ENCODE results near the gene TSHZ3.

The TSHZ3 gene

DNA sequence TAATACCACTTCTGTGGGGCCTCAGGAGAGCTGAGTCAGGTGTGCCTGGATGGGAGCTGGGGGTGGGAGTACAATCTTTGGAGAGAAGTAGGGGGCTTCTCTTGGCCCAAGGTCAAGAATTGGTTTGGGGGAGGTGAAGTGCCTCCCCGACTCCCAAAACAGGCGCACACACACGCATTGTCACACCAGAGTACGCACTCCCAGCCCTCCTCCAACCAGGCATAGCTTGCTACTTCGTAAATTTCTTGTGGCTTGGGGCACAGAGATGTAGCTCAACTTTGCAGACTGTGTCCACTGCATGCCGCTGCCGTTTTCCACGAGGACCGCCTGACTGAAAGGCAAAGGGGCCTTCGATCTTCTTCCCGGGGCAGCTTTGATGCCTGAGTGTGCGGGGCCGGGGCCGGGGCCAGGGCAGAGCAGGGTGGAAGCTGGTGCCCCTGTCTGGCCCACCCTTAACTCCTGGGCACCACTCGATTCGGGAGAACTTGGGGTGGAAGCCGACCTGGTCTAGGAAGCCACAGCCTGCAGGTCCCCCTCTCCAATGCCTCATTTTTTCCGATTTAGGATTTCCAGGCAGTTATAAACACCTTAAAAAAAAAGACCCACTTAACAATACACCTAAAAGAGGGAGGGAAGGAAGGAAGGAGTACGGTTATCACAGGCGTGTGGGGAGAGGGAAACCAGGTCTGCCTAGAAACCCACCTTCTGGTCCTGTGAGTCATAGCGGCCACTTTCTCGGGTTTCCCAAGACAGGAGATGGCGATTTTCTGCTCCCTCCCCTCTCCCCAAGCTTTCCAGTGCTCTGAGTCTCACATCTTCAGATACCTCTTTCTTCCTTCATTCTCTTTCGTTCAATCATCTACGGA is 5.8 kb upstream of the TSHZ3 start:
- DNase-seq: no peak

DNA sequence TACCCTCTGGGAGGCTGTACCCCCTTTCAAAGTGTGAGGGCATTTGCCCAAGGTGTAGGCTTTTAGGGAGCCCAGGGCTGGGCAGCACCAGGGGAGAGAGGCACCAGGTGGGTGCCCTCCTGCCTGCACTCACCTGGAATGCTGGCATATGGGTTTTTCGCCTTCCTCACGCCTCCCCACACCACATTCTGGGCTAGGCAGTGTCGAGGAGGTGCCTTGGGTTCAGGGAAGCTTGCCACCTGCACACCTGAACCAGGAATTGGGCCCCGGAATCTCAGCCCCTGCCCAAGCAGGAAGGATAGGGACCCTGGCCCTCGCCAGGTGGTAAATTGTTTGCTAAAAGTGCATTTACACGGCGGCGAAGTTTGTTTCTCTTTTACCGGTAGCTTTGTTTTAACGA is 5.1 kb upstream of the TSHZ3 start:
- DNase-seq: no peak

DNA sequence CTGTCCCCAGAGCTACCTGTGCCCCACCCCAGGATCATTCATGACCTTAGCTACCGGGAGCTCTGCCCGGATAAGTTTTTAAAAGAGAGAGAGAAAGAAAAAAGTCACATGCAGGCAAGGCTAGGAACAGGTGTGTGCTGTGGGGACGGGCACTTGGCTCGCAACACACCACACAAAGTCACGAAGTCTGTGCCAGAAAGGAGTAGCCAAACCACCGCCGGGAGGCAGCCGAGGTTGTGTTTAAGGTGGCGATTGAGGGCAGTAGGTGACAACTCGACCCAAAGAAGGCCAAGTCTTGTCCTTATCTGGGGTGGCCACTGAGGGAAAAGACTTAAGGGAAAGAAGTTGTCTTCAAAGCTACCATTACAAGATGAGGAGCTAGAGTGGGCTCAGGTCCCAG is 4.6 kb upstream of the TSHZ3 start:
- DNase-seq: no peak

DNA sequence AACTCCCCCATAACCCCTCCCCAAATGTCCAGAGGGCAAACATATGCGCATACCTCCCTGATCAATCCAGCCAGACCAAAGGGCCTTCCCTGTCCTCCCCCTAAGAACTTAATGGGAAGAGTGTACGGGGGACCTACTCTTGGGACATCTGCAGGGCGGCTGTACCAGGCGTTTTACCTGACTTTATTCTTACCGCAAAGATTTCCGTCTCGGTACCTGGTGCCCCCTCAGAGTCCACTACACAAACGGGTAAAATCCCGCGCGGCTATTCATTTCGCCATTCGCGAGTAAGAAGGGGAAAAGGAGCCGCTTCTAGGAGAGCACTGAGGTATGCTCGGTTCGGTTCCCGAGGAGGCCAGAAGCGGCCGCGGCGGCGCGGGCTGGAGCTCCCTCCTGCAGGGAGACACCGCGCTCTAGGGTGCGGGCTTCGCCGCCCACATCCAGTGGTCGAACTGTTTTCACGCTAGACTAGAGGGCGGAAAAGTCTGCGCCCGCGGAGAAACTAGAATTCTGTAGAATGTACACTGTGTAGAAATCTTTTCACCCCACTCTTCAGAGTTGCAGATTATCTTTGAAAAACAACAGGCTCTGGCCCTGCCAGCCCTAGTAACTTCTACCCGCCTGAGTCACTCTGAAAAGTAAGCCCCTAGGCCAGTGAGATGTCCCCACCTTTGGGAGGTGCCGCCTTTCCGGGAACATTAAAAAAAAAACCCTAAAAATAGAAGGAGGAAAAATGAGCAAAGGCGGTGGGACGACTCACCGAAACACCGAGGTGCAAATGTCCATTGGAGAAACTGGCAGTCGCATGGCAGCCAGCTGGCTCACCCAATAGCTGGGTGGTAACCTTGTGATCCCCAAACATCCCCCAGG is 3.8 kb upstream of the TSHZ3 start:
- no peak for DNase-seq

DNA sequence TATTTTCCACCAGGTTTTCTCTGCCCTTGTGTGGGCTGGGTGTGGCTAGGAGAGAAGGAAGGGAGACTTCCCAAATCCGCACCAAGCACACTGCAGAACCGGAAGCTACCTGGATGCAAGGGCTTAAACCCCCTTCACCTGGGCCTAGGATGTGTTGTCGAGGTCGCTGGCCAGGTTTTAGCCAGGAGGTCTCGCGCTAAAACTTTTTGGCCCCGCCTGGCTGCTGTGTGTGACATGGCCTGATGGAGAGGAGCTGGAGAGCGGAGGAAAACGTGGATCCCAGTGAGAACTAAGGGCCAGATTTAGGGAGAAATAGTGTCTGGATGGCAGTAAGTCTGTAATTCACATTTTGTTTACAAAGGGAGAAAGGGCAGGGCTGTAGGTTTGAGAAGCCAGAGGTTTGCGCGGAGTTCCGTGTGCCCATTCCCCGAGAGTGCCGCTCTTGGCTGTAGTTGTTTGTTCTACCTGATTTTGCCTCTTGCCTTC is 3.1 kb upstream of the TSHZ3 start:
- DNase-seq: no peak

DNA sequence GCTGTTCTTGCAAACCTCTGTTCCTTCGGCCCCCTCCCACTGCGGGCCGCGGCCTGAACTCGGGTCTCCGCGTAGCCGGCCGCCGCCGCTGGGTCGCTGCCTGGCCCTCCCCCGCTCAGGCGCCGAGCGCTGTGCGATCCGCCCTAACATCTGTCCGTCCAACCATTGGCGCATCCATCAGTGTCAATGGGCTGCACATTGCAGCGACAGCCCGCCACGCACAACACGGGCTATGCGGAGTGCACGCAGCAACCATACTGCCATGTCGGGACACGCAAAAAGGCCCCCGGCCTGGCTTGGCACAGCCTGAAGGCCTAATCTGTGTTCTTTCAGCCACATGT is 2.6 kb upstream of the TSHZ3 start:
- no peak for DNase-seq

DNA sequence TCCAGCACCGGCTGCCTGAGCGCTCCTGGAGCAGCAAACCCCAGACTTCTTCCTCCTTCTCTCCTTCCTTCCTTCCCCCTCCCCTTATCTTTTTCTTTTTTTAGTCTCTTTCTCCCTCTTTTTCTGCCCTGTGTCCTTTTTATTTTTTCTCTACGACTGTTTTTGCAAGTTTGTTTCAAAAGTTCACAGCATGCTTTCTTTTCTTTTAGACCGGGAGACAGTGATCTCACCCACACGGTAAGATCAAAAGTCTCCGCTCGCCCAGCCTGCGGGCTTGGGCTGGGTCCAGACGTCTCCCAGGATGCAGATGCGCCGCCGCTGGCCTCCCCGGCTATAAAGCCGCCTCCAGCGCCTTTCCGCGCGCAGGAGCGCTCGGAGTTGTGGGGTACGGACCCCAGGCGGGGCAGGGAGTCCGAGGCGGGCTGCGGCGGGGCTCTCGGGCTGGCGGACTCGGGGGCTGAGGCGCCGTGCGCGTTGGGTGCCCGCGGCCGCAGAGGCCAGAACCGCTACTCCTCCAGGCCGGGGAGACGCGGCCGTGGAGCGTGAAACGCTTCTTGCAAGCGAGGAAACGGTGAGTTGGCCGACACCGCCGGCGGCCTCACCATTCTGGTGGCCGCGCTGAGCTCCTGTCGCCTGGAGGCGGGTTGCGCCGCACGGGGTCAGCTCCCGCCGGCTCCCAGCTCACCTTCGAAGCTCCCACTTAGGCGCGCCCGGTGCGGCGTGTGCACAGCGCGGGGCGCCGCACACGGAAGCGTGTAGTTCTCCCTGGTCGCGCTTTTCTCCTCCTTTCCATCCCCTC is 2.0 kb upstream of the TSHZ3 start:
- no peak for DNase-seq

DNA sequence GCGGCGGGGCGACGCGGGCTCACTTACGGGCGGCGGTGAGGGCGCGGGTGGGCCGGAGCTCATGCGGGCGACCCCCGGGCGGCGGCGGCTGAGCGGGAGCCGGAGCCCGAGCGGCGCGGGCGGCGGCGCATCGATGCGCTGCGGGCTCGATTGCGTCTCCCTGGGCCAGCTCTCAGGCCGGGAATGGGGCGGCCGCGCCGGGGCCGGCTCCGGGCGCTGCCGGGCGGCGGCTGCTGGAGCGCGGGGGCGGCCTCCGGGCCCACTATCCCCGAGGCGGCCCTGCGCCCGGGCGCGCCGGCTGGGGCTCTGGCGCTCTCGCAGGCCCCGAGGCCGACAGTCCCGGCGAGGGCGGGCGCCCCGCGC is 1.4 kb upstream of the TSHZ3 start:
- DNase-seq: peak in 1 of 2 experiments; percentile 45

DNA sequence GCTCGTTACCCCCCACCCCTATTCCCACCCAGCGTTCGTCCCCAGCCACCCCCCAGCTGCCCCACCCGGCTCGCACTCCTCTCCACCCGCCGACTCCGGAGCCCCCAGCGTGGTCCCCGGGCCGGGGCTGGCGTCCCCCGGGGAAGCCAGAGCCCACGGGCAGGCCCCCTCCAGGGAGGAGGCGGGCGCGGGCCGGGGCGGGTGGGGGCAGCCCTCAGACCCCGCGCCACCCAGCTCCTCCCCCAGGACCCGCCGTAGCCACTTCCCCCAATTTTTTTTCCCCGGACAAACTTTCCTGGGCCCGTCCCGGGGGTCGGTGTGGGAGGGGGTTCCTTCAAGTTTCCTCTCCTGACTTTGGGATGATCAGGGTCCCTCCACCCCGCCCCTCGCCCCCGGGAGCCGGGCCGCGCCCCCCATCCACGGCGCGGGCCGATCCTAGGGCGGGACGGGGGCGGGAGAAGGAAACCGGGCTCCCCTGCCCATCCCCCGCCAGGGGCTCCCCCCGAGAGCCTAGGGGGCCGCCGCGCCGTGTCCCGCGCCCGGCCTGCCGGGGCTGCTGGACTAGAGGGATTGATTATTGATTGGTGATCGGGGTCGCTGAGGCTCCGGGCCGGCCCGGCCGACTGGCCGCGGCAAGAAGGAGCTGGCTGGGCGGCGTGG is 927 bp upstream of the TSHZ3 start:
- DNase-seq: no peak

DNA sequence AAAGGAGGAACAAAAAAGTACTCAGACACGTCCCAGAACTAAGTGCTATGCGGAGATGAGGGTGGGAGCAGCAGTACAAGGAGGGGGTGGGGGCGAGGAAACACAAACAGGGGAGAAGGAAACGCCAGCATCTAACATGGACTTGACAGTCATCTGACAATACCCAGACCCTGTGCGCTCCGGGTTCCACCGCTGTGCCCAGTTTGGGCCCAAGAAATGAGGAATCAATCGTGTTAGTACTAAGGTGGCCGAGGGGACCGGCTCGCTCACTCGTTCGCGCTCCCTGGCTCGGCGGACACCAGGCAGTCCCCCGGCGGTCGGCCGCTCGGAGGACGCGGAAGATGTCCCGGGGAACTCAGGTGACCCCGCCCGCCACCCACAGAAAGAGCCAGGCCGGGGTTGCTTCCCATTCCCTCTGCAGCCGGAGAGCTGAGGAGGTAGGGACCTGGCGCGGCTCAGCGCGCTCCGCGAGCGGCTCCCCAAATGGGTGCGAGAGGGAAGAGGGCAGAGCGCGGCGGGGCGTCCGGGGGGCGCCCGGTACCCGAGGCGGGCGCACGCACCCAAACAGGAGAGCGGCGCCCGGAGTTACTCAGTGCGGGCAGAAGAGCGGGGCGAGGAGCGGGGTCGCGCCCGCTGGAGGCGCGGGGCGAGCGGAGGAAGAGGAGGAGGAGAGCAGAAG is 616 bp downstream of the TSHZ3 start:
- no peak for DNase-seq

DNA sequence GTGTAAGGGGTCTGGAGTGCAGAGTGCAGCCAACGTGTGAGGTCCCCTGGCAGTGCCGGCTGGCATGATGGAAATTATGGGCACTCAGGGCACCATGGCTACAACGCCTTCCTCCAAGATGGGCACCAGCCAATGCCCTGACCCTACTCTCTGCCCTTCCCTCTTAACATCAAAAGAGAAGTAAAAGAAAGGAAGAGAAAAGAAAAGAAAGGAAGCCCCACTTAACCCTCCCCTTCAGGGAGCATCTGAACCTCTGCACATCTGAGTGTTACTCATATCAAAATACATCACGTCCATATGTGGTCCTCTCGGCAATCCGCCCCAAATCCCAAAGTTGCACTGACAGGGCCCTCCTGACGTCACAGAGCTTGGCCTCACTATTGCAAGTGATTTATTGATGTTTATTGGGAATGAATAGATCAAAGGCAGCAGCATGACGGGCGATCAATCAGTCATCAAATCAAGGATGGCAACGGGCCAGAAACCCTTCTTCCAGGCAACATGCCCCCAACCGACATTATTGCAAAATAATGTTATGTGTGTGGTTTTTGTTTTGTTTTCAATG is 1.3 kb downstream of the TSHZ3 start:
- no peak for DNase-seq

DNA sequence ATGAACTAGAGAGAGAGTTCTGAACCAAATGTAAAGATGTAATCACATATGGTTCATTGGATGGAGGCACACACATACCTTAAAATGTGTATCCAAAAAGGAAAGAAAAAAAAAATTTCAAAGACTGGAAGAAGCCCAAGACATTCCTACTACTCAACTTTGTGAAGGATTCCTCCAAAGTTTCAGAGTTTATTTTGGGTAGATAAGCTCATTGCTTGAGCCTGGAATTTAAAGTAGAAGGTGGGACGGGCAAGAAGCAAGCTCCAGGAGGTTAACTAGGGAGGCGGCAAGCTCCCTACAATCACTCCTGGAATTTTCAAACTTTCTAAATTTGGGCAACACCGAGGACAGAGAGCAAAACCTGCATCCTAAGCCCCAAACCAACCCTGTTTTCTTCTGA is 1.9 kb downstream of the TSHZ3 start:
- no peak for DNase-seq

DNA sequence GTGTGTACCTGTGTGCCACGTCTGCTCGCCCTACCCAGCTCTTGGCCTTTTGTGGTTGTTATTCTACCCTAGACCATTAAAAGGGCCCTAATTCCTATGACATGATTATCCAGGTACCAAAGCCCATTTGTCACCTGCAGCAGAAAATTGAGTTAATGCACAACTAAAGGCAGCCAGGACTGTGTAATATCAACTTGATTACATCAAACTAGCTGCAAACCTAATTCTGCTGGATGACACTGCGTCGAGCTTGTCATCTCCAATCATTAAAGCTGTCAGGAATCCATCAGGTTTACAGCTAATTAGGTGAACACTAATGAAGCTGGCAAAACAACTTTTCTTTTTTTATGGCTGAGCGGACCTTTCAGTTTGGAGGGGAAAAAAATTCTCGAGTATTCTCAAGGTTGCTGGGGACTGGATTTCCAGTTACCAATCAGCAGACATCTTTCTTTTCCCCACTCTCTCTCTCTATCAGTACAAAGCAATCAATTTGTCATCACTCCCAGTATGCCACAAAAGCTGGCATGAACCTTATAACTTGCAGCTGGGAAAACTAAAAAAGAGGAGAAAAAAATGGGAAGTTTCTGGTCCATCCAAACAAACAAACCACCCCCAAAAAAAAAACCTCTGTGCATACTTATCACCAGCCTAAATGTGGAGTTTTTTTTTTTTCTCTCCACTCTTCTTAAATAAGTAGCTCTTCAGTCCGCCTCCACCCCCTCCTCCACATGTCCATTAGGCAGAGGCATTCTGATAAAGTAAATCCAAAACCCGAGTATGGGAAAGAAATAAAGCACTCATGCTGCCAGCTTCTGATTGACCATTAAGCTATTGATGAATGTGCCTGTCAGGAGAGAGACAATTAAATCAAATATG is 2.8 kb downstream of the TSHZ3 start:
- DNase-seq: no peak

DNA sequence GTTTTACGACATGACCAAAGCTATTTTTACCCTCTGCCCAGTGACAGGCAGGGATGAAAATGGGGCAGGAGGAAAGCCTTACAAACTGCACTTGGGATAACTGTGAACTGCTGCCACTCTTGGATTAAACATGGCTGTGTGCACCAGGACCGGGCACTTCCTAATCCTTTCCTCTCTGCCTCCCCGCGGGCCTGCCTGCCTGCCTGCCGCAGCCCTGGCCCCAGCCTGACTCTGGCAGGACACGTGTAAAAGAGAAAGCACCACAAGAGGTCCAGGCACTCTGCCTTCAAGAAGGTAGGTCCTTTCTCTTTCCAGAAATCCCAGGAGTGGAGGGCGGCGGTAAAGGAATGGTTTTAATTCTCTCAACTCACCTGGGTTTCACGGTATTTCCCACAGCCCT is 4.8 kb downstream of the TSHZ3 start:
- DNase-seq: no peak

DNA sequence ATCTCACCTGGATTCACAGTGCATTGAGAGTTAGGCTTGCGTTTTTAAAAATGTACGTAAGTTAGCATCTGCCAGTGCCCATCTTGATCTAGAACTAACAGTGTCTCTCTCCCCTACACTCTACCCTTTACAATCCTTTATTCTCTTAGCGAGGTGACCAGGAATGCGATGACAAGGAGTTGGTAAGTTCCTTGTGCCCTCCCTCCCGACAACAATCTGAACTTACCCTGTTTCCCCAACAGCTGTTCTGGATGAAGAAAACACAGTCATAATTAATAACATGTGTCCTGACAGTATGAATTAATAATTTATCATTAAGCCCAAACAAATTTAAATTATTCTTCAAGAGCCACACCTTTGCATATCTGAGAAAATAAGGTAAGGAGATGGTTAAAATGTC is 6.3 kb downstream of the TSHZ3 start:
- DNase-seq: no peak

DNA sequence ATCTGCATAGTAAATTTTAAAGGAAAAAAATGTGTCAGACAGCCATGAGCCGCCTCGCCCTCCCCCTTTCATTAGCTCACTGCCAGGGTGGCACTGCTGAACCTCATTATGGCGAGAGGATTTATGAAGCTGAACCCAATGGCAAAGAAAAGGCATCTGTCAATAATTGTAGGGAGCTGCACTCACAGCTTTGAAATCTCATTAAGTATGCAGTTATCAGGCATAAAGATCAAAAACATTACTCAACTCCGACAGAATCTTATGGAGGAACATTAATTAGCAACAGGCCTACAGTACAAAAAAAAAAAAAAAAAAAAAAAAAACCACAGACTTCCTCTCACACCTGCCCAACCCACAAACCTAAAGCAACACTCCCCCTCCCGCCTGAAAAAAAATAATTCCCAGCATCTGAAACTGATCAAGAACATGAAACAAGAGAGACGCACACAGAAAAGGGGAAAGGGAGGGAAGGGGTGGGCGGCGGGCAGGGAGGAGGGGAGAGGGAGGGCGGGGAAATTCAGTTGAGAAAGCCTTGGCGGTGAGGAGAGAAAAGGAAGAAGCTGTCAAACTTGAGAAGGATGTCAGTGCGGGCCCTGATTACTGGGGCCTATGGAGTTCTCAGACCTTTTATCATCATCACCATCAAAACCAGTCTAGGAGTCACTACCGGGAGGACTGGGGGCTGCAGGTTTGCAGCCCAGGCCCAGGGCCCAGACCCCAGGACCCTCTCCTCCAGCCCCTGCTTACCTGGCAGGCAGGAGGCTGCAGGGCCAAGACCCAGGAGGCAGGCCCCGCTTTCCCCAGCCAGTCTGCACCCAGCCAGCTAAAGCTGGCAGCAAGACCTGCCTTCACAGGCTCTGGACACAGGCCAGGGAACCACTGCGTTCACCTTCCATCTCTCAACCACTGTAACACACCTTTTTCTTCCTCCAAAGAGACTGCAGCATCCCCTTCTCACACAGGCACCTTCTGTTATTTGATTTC is 8.9 kb downstream of the TSHZ3 start:
- peak in 1 of 2 experiments; percentile 30 for DNase-seq

DNA sequence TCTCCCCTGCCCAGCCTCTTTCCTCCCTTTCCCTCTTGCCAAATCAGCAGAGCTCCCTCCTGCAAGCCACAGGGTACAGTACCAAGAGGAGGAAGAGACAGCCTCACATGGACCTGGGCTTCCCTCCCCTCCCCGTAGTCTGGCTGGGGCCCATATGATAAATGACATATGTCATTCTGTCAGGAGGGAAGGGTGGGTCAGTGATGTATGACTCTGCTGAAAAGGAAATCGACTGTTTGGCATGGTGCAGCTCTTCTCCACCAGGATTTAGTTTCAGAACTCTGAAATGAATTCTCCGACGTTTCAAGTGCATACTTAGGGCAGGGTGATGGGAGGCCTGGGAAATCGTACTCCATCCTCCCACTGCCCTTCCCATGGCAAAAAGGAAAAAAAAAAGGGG is 9.8 kb downstream of the TSHZ3 start:
- no peak for DNase-seq

DNA sequence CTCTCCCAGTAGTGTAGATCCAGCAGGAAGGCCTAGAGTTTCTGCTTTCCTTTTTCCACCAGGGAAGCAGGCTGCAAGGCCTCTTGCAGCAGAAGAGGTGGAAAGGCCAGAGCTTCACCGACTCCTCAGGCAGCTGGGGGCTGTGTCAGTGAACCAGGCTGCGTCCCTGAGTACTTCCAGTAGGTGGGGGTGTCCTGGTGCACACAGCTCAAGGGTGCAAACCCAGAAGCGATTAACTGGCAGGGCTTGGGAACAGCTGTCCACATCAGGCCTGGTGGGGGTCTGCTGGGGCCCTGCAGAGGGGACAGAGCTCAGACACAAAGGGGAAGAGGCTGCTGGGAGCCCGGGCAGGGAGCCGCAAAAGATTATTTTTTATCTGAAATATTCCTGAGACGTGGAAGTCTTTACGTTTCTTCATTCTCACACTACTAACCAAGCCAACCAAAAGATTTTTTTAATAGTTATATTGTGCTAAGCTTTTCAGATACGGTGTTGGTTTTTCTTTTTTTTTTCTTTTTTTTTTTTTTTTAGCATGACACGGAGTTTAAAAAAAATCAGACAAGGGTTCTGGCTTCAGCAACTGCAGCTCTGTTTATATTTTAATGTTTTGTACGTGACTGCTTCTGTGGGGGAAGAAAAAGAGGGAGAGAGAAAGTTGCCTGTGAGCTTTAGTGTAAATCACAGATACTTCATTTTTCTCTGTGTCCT is 11.0 kb downstream of the TSHZ3 start:
- DNase-seq: no peak
